22Rv1 (cell line): ENCODE results near the gene SLC4A1.
A peak's percentile ranks its signal among the peaks of the same experiment; 100 is the strongest.

Experiments
- H3K27ac ChIP-seq: fragments of 450-650 bp; 2 replicates; pipeline ENCODE4 v1.5.1; 2017
- ZFX ChIP-seq: fragments of 450-650 bp; IDR thresholded peaks from 2 replicates; pipeline ENCODE4 v1.6.1; 2017; ENCODE audit warnings: antibody characterized with exemption, borderline replicate concordance
- TF ChIP-seq, protein P1 (sequence below): fragments of 450-650 bp; IDR thresholded peaks from 2 replicates; pipeline ENCODE4 v1.5.1; 2017; ENCODE audit warnings: mild to moderate bottlenecking

The SLC4A1 gene

DNA sequence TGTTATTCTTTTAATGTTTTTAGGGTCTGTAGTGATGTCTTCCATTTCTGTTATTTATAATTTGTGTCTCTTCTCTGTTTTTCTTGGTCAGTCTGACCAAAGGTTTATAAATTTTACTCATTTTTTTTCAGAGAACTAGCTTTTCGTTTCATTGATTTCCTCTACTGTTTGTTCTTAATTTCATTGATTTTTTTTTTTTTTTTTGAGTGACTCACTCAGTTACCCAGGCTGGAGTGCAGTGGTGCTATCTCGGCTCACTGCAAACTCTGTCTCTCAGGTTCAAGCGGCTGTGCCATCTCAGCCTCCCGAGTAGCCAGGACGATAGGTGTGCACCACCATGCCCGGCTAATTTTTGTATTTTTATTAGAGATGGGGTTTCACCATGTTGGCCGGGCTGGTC, 35.9 kb downstream of the SLC4A1 start:
- TF ChIP-seq, protein P1, sequence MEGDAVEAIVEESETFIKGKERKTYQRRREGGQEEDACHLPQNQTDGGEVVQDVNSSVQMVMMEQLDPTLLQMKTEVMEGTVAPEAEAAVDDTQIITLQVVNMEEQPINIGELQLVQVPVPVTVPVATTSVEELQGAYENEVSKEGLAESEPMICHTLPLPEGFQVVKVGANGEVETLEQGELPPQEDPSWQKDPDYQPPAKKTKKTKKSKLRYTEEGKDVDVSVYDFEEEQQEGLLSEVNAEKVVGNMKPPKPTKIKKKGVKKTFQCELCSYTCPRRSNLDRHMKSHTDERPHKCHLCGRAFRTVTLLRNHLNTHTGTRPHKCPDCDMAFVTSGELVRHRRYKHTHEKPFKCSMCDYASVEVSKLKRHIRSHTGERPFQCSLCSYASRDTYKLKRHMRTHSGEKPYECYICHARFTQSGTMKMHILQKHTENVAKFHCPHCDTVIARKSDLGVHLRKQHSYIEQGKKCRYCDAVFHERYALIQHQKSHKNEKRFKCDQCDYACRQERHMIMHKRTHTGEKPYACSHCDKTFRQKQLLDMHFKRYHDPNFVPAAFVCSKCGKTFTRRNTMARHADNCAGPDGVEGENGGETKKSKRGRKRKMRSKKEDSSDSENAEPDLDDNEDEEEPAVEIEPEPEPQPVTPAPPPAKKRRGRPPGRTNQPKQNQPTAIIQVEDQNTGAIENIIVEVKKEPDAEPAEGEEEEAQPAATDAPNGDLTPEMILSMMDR, result no peak
- TF ChIP-seq ZFX, result no peak

DNA sequence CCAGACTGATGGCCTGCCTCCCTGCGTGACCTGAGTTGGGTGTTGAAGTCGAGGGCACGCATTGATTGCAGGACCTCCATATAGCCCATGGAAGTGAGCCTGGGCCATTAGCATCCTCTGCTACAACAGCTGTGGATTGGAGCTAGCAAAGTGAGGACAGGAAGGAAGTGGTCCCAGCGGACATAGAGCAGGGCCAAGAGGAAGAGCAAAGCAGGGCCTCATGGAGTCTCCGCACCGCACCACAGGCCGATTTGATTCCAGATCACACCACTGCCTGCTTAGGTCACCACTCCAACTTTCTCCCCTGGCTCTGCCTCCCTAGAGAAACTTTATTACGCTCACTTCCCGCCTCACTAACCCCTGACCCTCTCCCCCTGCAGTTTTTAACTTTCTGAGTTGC, 37.8 kb downstream of the SLC4A1 start:
- TF ChIP-seq, protein P1, result no peak
- no peak for TF ChIP-seq ZFX
- no peak overlapping the region for H3K27ac ChIP-seq

More for the DNA sequence above, 35.9 kb downstream of the SLC4A1 start:
- H3K27ac ChIP-seq, result no peak overlapping the region

DNA sequence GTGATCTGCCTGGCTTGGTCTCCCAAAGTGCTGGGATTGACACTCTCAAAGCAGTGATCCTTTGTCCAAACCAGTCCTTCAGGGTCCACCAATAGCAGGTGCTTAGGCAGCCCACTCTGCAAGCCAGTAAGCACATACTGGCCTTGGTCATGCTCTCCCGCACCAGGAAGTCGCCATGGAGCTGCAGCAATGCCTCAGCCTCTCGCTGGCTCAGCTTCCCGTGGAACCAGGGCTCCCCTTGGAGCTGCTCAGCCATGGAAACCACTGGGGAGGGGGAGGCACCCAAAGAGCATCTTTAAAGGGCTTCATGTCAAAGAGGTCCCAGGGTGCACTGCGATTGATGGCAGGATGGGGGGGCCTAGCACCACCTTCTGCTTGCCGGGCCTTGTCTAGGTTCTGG, 38.8 kb downstream of the SLC4A1 start:
- no peak overlapping the region for H3K27ac ChIP-seq
- TF ChIP-seq, protein P1, result no peak
- no peak for TF ChIP-seq ZFX

DNA sequence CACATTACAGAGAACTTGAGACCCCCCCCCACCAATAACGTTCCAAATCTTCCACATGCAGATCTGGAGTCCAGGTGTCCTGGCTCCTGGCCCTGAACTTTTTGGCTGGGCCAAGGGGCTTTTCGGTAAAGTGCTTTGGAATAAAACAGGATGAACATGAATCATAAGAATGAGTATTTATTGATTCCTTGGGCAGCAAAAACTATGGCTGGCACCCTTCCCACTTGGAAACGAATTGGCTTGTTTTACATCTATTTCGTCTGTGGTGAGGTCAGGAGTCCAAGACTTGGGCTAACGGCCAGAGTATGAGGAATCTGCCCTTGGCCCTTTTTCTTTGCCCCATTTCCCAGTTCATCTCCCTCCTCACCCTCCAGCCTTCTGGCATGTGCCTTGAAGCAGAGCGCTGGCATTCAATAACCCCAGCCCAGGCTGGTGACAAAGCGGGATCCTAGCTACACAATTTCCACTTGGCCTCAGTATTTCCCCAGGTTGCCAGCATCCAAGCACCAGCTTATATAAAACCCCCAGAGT, 44.3 kb downstream of the SLC4A1 start:
- TF ChIP-seq, protein P1, result no peak
- TF ChIP-seq ZFX, result no peak
- H3K27ac ChIP-seq, result peak overlapping the region; percentile 100

DNA sequence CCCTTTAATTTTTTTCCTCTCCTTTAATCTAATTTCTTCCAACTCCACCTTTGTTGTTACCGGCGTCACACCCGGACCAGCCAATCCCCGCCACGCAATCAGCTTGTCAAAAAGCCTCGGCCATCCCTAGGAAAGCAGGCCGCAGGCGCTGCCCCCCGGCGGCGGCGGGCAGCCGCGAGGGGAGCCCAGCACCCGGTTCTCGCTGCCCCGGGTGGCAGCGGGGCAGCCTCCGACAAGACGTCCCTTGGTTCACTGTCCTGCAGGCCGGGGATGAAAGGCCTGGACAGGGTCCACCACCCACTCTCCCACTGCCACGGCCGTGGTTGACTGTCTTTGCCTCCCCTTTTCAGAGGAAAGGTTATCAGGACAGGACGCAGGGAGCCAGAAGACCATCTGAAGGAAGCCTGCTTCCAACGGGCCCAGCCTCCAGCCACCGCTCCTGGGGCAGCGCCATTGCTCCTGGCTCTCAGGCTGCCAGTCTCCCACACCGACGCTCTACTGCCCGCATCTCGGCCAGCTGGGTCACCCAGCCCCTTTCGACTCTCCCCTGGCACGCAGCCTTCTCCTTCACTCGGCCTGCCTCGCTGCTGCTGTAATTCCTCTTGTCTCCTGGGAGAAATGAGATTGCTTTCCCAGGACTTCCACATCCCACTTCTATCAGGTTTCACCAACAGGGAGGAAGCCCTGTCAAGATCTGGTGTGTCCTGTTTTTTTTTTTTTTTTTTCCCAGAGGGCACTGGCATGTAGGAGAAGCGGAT, 45.6 kb downstream of the SLC4A1 start:
- H3K27ac ChIP-seq, result peak overlapping the region; percentile 100
- TF ChIP-seq ZFX, result no peak
- TF ChIP-seq, protein P1, result 0 out of 2 replicates have a peak, but pooled peaks have one; percentile 12

DNA sequence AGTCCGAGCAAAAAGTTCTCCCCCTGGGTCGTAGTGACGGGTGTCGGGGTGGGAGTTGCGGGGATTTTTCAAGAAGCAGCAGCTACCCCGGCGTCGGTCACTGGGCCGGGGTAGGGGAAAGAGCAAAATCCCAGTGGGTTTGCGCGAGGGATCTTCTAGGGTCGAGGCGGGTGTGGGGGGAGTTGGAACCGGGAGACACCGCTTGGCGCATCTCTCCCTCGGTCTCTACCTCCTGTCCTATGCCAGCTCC, 46.1 kb downstream of the SLC4A1 start:
- H3K27ac ChIP-seq, result peak overlapping the region; percentile 100
- TF ChIP-seq ZFX, result no peak
- TF ChIP-seq, protein P1, result no peak

DNA sequence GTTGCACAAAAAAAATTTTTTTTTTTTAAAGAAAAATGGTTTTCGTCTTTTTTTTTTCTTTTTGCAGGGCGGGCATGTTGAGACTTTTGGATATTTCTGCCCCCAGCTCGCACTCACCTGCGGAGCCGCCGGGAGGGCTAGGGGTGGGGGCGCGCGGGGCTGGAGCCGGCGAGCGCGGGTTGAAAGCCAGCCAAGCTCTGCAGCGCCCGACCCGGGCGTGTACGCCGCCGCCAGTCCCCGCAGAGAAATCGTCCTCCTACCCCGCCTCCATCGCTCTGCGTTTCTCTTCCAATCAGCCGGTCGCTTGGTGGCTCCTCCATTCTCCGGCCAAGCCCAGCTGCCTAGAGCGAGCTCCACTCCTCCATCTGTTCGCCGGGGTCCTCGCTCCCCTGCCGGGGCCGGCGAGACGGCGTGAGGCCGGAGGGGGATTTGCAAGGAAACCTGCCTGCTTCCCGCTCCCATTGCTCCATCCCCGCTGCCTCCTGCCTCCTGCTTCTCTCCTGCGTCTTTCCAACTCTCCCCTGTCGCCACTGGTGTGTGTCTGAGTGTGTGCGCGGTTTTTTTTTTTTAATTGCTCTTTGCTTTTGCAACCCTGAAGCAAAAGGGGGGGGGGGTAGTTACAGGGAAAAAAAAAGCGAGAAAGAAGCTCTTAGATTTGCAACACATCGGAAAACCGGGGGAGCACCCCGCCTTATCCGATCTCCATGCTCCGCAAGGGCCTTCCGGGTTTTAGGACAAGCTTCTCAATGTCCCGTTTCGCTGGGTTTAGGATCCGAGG, 46.7 kb downstream of the SLC4A1 start:
- peak overlapping the region; percentile 100 for H3K27ac ChIP-seq
- TF ChIP-seq ZFX, result no peak
- TF ChIP-seq, protein P1, result no peak; the same call in 1 of the 2 replicates
